ENCODE results near the gene GAGE12F.
"Not testable (repeated sequence)": the region's sequence is repeated elsewhere in the genome, so short reads cannot be mapped to it uniquely, and the experiment has no call there.

- not testable (repeated sequence) for TF ChIP-seq POLR2A, CTCF (IDR thresholded peaks at IDR 0.05)
Observed at GRCh38 chrX:49569152-49569551, 8.5 kb downstream of the GAGE12F start.
